IPS-NIHi11 (cell line): ENCODE results near the gene LINGO3.
"Not testable (repeated sequence)": the region's sequence is repeated elsewhere in the genome, so short reads cannot be mapped to it uniquely, and the experiment has no call there.

Source experiments
- DNase-seq: peaks from one replicate; pipeline ENCODE4 v3.0.0; 2012; ENCODE audit warnings: mixed read lengths, low spot score

The LINGO3 gene

DNA sequence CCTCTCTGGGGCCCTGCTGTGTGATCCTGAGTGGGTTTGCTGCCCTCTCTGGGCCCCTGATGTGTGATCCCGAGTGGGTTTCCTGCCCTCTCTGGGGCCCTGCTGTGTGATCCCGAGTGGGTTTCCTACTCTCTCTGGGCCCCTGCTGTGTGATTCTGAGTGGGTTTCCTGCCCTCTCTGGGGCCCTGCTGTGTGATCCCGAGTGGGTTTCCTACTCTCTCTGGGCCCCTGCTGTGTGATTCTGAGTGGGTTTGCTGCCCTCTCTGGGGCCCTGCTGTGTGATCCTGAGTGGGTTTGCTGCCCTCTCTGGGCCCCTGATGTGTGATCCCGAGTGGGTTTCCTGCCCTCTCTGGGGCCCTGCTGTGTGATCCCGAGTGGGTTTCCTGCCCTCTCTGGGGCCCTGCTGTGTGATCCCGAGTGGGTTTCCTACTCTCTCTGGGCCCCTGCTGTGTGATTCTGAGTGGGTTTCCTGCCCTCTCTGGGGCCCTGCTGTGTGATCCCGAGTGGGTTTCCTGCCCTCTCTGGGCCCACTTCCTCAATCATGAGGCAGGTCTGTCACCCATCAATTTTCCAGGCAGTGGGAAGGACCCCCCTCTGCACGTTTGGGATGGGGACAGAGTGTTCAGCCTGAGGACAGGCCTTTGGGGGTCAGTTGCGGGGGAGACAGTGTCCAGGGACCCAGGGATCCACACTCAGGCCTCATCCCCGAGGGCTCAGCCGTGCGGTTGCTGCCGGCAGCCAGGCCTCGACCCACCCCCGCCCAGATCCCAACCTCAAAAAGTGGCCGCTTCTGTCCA lies 26.5 kb downstream of the LINGO3 start:
- not testable (repeated sequence) for DNase-seq

DNA sequence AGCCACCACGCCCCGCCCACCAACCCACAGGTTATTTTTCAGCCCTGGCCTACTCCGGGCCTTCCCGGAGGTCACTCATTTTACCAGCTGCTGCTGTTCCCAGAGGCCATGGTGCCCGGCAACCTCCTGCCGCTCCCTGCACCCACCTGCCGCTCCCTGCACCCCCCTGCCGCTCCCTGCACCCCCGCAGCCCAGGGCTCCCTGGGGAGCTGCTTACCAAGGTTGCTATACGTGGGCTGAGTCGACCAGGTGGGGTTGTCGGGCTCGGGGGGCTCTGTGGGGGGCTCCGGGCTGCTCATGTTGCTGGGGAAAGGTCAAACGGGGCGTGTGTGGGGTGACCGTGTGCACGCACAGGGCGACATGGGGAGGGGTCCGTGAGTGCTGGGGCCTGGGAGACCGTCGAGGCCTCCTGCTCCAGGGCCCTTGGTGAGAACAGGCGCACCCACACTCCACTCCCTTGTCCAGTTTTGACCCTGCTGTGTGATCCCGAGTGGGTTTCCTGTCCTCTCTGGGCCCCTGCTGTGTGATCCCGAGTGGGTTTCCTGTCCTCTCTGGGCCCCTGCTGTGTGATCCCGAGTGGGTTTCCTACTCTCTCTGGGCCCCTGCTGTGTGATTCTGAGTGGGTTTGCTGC lies 27.2 kb downstream of the LINGO3 start:
- no peak for DNase-seq

- DNase-seq = no peak
Measured at GRCh38 chr19:2278459-2279158, 29.3 kb downstream of the LINGO3 start.

DNA sequence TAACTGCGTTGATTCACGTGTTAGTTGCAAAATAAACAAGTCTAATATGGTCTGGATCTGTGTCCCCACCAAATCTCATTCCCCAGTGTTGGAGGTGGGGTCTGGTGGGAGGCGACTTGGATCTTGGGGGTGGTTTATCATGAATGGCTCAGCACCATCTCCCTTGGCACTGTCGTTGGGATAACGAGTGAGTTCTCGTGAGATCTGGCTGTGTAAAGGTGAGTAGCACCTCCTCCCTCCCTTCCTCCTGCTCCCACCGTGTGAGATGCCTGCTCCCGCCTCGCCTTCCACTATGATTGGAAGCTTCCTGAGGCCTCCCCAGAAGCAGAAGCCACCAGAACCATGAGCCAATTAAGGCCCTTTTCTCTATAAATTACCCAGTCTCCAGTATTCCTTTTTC lies 30.8 kb downstream of the LINGO3 start:
- DNase-seq = no peak

DNA sequence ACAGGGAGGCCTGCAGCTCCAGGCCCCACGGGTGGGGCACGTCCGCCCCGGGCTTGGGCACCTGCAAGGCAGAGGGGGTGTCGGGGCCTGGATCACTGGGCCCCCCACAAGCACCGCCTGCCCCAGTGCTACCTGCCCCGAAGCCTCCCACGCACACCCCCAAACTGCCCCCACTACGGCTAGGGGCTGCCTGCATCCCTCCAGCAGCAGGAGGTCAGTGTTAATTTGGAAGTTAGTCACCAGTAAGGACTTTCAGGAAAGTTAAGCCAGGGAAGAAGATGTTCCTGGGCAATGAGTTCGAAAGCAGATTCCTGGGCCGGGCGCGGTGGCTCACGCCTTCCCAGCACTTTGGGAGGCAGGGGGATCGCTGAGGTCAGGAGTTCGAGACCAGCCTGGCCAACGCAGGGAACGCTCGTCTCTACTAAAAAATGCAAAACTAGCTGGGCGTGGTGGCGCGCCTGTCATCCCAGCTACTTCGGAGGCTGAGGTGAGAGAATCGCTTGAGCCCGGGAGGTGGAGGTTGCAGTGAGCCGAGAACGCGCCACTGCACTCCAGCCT lies 31.4 kb downstream of the LINGO3 start:
- DNase-seq = no peak

GRCh38 chr19:2275588-2276428 lies 32.1 kb downstream of the LINGO3 start:
- DNase-seq = no peak

GRCh38 chr19:2274931-2275535 lies 32.9 kb downstream of the LINGO3 start:
- DNase-seq = peak; percentile 78

GRCh38 chr19:2274185-2274711 lies 33.7 kb downstream of the LINGO3 start:
- no peak for DNase-seq

DNA sequence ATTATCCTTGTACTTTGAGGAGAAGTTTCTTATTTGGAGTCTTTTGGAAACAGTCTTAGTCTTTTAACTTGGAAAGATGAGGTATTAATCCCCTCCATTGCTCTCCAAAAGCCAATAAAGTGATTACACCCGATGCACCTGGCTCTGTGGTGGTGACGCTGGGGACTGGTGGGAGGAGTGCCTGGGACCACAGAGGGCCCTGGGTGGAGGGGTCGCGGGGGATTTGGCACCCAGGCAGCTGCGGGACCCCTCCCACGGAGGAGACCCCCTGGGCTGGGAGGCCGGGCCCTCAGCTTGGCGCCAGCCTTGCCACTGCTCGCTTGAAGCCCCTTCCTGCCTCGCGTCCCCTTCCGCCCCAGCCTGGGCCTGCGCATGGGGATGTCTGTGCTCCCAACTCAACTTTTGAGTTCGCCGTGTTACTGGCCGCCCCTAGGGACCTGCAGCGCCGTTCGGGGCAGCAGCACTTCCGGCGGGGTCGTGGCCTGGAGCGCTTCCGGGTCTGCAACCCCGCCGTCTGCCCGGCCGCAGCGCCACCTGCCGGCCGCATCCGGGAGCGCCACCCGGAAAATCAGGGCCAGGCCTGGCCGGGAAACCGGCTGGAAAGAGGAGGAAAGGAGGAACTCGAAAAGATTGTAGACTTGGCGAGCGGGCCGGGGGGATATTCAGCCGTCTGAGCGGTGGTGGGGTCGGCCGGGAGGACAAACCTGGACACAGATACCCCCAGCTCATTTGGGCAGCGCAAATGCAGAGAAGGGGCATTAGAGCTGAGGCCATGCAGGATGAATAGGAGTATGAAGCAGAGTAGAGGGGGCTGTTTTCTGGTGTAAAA lies 34.4 kb downstream of the LINGO3 start:
- peak; percentile 94 for DNase-seq

DNA sequence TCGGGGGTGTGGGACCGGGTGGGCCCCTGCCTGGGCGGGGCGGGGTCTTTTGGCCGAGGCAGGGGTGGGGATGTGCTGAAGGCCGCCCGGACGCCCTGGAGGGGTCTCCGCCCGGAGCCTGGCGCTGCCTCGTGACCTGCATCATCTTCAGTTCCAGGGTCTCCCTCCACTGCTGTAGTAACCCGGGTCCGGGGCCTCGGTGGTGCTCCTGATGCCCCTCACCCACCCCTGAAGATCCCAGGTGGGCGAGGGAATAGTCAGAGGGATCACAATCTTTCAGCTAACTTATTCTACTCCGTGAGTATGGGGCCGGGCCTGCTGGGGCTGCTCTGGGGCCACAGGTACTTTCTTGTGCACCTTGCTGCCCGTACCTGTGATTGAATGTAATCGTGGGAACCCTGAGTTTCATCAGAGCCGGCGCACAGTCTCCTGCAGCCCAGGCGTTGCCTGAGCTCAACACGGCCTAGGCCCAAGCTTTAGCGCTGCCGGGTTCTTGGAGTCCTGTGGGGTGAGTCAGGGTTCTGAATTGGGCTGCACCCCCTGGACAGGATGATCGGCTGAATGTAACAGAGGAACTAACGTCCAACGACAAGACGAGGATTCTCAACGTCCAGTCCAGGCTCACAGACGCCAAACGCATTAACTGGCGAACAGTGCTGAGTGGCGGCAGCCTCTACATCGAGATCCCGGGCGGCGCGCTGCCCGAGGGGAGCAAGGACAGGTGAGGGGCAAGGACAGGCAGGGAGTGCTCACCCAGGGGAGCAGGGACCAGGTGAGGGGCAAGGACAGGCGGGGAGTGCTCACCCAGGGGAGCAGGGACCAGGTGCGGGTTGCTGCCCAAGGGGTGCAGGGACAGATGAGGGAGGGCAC lies 36.5 kb downstream of the LINGO3 start:
- DNase-seq = no peak

- peak; percentile 78 for DNase-seq
Measured at GRCh38 chr19:2270423-2271233, 37.3 kb downstream of the LINGO3 start.

DNA sequence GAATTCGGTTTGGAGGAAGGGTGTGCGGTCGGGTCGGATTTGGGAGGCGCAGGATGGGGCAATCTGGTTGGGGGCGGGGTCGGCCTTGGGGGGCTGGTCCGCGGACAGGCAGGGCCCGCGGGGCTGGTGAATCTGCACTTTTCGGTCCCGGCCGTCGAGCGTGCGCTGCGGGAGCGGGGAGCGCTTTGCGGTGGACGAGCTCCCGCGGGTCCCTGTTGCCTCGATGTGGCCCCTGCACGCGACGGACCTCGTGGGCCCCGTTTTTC lies 37.9 kb downstream of the LINGO3 start:
- DNase-seq = no peak

- peak; percentile 100 for DNase-seq
Measured at GRCh38 chr19:2269244-2270156, 38.5 kb downstream of the LINGO3 start.

- no peak for DNase-seq
Measured at GRCh38 chr19:2268861-2269243, 39.1 kb downstream of the LINGO3 start.

DNA sequence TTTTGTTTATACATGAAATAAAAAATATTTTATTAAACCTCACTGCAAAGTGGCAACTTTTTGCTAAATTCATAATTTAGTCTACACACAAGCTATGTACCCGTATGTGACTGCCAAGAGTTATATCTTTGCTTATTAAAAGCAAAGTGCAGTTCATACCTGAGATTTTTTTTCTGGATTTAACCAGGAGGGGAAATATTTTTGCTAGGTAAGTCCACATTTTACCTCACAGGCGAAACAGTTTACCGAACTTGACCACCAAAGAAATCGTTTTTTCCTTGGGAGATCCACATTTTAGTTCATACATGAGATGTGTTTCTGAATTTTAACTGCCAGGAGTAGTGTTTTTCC lies 39.5 kb downstream of the LINGO3 start:
- DNase-seq = no peak

GRCh38 chr19:2266183-2266993 lies 41.6 kb downstream of the LINGO3 start:
- DNase-seq = no peak
